GM12891 (cell line): ENCODE results near the gene HNRNPA1.
"Not testable (repeated sequence)": the region's sequence is repeated elsewhere in the genome, so short reads cannot be mapped to it uniquely, and the experiment has no call there.

Experiments used
- POLR2A ChIP-seq: IDR thresholded peaks from 2 replicates; pipeline ENCODE4 v1.6.1; 2011; ENCODE audit warnings: low read depth, low read length, control low read depth
- POLR2AphosphoS5 ChIP-seq: IDR thresholded peaks from 2 replicates; pipeline ENCODE4 v1.6.1; 2011; ENCODE audit warnings: low read depth, low read length, control low read depth
- POU2F2 ChIP-seq: IDR thresholded peaks from 2 replicates; pipeline ENCODE4 v1.6.1; 2011; ENCODE audit warnings: low read depth, mild to moderate bottlenecking, control low read depth, low read length, moderate library complexity
- SPI1 ChIP-seq: IDR thresholded peaks from 2 replicates; pipeline ENCODE4 v1.6.1; 2011; ENCODE audit warnings: low read depth, low read length, control low read depth
- TAF1 ChIP-seq: IDR thresholded peaks from 2 replicates; pipeline ENCODE4 v1.6.1; 2011; ENCODE audit warnings: low read depth, low read length, control low read depth

GRCh38 chr12:54281261-54281638 is 724 bp downstream of the HNRNPA1 start:
- TF ChIP-seq POLR2A, POLR2AphosphoS5, TAF1, POU2F2, SPI1: not testable (repeated sequence)
